ENCODE measurements around the gene APOBEC2.

GRCh38 chr6:41079080-41079479, 26.1 kb downstream of the APOBEC2 start:
- TF ChIP-seq CTCF (IDR thresholded peaks at IDR 0.05): no peak
- no peak for TF ChIP-seq EZH2 (IDR thresholded peaks at IDR 0.05; ENCODE audit: borderline replicate concordance, insufficient read depth, low read depth, low read length, poor library complexity, severe bottlenecking)
